Measurements from ENCODE around the gene CPNE9. TPM values are rescaled to one million over a fixed set of nuclear protein-coding genes. Genes with fewer than 3 reads are reported as not detected.

CPNE9 gene
- polyA plus RNA-seq, 5 donors = 0.05 to 0.27 (median 0.23) TPM; not detected in 1

GRCh38 chr3:9778143-9779074, 74.8 kb downstream of the CPNE9 start:
- DNase-seq = no peak

- DNase-seq = no peak
Observed at GRCh38 chr3:9779075-9779593, 75.5 kb downstream of the CPNE9 start.

Other genes starting within 250 kb of the CPNE9 start
- under 1 TPM; 0.05 to 0.33 (median 0.10) TPM for gene LHFPL4, start 150.0 kb upstream of the CPNE9 start, polyA plus RNA-seq (ENCODE audit: insufficient read depth in 1 of 5, insufficient read length in 5 of 5, low replicate concordance in 1 of 5)
- gene MTMR14, start 54.3 kb upstream of the CPNE9 start, polyA plus RNA-seq (ENCODE audit: insufficient read depth in 1 of 5, insufficient read length in 5 of 5, low replicate concordance in 1 of 5) = 10 to 100 TPM; 28.3 to 33.2 (median 30.3) TPM
- gene BRPF1, start 27.9 kb downstream of the CPNE9 start, polyA plus RNA-seq (ENCODE audit: insufficient read depth in 1 of 5, insufficient read length in 5 of 5, low replicate concordance in 1 of 5) = 10 to 100 TPM; 16.8 to 25.4 (median 18.5) TPM
- gene OGG1, start 46.1 kb downstream of the CPNE9 start, polyA plus RNA-seq (ENCODE audit: insufficient read depth in 1 of 5, insufficient read length in 5 of 5, low replicate concordance in 1 of 5) = 10 to 100 TPM; 65.6 to 75.5 (median 68.7) TPM
- 10 to 100 TPM; 18.3 to 29.0 (median 23.1) TPM for gene CAMK1, start 66.1 kb downstream of the CPNE9 start, polyA plus RNA-seq (ENCODE audit: insufficient read depth in 1 of 5, insufficient read length in 5 of 5, low replicate concordance in 1 of 5)
- 10 to 100 TPM; 66.6 to 95.1 (median 76.4) TPM for gene TADA3, start 88.6 kb downstream of the CPNE9 start, polyA plus RNA-seq (ENCODE audit: insufficient read depth in 1 of 5, insufficient read length in 5 of 5, low replicate concordance in 1 of 5)
- gene ARPC4, start 89.2 kb downstream of the CPNE9 start, polyA plus RNA-seq (ENCODE audit: insufficient read depth in 1 of 5, insufficient read length in 5 of 5, low replicate concordance in 1 of 5) = 100 to 1,000 TPM in 4 of 5 donors, 10 to 100 TPM in 1; 93.6 to 118 (median 105) TPM
- gene TTLL3, start 106.4 kb downstream of the CPNE9 start, polyA plus RNA-seq (ENCODE audit: insufficient read depth in 1 of 5, insufficient read length in 5 of 5, low replicate concordance in 1 of 5) = 100 to 1,000 TPM in 1 of 5 donors, 10 to 100 TPM in 4; 68.4 to 116 (median 85.6) TPM
- gene RPUSD3, start 140.2 kb downstream of the CPNE9 start, polyA plus RNA-seq (ENCODE audit: insufficient read depth in 1 of 5, insufficient read length in 5 of 5, low replicate concordance in 1 of 5) = 10 to 100 TPM; 31.0 to 41.7 (median 36.8) TPM
- gene CIDEC, start 176.4 kb downstream of the CPNE9 start, polyA plus RNA-seq (ENCODE audit: insufficient read depth in 1 of 5, insufficient read length in 5 of 5, low replicate concordance in 1 of 5) = under 1 TPM in 3 of 5 donors, not detected in 2; 0.10 to 0.30 (median 0.21) TPM
- gene JAGN1, start 186.8 kb downstream of the CPNE9 start, polyA plus RNA-seq (ENCODE audit: insufficient read depth in 1 of 5, insufficient read length in 5 of 5, low replicate concordance in 1 of 5) = 10 to 100 TPM; 36.0 to 39.0 (median 38.7) TPM
- 100 to 1,000 TPM in 2 of 5 donors, 10 to 100 TPM in 3; 74.6 to 102 (median 86.3) TPM for gene IL17RE, start 199.0 kb downstream of the CPNE9 start, polyA plus RNA-seq (ENCODE audit: insufficient read depth in 1 of 5, insufficient read length in 5 of 5, low replicate concordance in 1 of 5)
- gene IL17RC, start 213.3 kb downstream of the CPNE9 start, polyA plus RNA-seq (ENCODE audit: insufficient read depth in 1 of 5, insufficient read length in 5 of 5, low replicate concordance in 1 of 5) = 10 to 100 TPM; 39.8 to 56.1 (median 42.6) TPM
- gene CRELD1, start 230.0 kb downstream of the CPNE9 start, polyA plus RNA-seq (ENCODE audit: insufficient read depth in 1 of 5, insufficient read length in 5 of 5, low replicate concordance in 1 of 5) = 10 to 100 TPM; 37.8 to 75.1 (median 58.3) TPM
- 1 to 10 TPM; 2.9 to 4.7 (median 3.9) TPM for gene PRRT3, start 248.6 kb downstream of the CPNE9 start, polyA plus RNA-seq (ENCODE audit: insufficient read depth in 1 of 5, insufficient read length in 5 of 5, low replicate concordance in 1 of 5)

Measured in right lung (tissue), 5 donors.